ENCODE results near the gene HMCN2.
"Not testable (repeated sequence)": the region's sequence is repeated elsewhere in the genome, so short reads cannot be mapped to it uniquely, and the experiment has no call there.

Gene HMCN2

DNA sequence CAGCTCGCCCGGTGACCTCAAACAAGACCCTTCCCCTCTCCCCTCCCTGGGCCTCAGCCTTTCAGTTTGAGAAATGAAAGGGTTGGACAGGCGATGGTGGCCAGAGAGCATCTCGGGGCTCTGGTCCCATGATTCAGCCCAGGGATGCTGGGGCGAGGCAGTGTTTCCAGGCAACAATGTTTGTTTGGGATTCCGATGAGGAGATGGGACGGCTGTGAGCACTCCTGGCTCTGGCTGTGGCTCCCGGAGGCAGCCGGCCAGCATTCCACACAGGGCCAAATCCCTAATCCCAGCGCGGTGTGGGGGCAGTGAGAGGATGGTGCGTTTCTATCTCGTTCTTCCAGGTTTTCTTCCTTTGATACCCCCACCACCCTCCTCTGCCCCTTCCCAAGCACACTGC, 66.0 kb downstream of the HMCN2 start:
- DNase-seq: no peak

DNA sequence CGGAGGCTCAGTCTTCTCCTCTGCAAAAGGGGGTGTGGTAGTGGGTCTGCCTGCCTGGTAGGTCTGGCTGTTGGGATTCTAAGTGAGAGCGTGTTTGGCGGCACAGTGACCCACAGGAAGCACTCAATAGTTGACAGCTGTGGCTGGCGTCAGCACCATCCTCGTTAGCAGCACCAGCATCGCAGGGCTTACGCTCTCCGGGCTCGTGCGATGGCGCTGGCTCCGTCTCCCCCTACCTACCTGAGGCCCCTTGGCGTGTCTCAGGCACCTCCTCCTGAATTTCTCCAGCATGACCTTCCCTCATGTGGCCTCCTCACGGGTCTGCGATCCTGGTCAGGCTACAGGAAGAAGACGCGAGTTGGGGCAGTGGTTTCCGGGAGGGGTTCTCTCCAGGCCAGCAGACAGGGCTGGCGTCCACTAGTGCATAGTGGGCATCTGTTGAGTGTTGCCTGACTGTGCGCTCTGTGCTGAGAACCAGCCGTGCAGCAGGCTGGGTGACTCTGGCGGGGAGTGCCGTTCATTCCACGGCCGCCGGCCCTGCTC, 66.9 kb downstream of the HMCN2 start:
- no peak for DNase-seq

DNA sequence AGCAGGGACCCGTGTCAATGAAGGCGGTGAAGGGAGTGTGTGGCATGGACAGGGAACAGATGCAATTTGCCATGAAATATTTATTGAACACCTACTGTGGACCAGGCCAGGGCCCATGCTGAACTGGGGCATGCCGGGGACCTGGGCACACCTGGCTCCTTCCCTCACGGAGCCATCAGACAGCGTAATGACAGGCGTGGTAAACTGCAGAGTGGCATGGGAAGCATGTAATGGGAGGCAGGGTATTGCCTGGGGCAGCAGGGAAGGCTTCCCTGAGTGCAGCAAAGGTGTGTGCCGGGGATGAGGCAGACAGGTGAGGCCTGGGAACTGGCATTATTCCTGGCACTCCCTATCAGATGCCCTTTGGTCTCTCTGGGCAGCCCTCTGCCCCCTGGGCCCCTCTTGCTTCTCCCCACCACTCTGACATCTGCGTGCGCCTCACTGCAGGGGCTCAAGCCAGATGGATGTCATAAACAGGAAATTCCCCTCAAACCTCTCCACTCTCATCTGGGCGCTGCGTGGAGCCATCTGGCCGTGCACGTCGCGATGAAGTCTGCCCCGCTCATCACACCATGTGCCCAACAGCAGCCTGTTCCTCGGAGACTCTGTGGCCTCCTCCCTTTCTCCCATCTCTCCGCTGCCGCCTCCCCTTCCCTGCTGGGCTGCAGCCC, 67.6 kb downstream of the HMCN2 start:
- no peak for DNase-seq

DNA sequence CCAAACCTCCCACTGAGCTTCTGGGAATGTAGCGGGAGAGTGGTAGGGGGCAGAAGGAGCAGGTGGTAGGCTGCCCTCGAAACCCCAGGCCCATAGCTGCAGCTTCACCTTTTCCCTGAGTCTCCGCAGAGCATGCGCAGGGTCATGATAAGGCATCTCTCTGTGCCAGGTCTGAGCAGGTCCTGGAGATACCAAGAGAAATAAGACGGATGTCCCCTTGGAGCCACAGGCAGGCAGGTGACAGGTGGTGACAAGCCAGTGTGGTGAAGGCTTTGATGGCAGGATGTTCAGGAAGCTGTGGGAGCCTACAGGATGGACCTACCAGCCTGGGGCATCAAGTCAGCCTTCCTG, 68.1 kb downstream of the HMCN2 start:
- no peak for DNase-seq

DNA sequence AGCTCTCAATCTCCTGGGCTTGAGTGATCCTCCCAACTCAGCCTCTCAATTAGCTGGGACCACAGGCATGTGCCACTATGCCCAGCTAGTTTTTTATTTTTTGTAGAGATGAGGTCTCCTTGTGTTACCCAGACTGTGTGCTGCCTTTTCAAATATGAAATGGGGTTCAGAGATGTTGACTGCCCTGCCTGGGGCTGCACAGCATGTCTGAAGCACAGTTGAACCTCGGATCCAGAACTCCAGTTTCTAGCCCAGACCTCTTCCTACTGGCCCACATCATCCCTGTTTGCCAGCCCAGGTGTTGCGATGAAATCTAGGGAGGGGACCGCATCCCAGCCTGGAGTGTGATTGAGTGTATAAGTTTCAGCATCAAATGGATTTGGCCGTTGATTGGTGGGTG, 69.4 kb downstream of the HMCN2 start:
- no peak for DNase-seq

DNA sequence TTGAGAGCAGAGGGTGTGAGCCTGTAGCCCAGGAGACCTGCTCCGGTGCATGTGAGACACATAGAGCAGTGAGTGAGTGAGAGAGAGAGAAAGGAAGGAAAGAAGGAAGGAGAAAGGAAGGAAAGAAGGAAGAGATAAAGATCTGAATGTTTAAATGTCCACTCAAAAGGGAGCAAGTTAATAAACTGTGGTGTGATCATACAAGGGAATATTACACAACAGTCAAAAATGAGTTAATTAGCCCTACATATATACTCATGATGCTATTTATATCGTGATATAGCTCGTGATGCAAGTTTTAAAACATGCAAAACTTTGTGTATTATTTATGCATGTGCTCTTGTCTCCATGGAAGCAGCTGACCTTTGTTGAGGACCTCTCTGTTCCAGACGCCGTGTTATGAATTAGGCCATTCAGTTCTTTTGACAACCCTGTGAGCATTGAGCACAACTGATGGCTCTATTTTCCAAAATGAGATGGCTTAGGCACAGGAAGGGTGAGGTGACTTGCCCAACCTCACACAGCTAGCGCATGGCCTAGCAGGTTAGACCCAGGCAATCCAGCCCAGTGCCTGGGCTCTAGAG, 70.6 kb downstream of the HMCN2 start:
- DNase-seq: no peak

DNA sequence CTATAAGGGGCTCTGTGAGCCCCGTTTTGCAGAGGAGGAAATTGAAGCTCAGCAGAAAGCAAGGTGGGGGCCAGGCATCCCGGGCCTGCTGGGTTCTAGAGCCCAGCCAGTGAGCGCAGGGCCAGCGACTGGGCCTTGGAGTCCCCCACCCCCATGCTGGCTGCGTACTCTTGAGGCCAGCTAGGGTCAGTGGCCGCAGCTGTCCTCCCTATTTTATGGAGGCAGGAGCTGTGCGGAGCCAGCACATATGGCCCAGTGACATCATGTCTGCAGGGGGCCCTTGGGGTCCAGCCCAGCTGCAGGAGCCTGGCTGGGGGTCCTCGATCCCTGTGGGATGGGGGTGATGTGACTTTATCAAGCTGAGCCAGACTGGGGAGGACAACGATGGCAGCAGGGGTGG, 71.3 kb downstream of the HMCN2 start:
- DNase-seq: no peak

DNA sequence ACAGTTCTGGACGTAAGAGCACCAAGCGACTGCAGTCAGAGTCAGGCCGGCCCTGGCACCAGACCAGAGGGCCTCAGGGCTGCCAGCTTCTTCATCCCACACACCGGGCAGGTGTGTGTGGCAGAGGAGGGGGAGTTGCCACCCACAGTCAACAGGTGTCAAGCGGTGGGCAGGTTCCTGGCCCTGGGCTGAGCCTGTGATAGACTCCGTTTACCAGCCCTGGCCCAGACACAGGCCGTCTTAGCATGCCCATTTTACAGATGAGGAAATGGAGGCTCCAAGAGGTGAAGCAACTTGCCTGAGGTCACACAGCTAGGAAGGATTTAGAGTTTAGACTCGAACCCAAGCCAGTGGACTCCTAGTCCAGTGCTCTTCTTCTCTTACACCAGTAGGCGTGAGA, 71.8 kb downstream of the HMCN2 start:
- no peak for DNase-seq

DNA sequence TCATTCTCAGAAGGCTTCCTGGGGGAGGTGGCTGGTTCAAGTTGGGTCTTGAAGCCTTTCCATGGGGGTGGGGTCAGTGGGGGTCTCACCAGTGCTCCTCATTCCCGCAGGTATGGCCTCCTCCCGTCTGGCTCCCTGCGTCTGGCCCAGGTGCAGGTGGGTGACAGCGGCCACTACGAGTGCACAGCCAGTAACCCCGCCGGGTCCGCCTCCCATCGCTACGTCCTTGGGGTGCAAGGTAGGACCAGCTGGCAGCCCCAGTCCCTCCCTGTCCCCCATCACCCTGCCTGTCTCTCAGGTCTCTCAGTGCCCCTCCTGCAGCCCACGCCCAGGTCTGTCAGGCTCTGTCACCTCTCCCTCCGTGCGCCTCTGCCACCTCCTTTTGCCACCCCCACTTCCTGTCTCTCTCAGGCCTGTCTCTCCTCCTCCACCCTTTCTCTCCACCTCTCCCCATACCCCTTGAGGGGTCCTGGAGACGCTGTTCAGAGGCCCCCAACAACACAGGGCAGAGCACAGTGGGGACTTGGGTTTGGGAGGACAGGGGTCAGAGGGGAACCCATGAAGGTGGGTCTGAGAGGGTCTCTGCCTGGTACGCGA, 72.3 kb downstream of the HMCN2 start:
- no peak for DNase-seq

DNA sequence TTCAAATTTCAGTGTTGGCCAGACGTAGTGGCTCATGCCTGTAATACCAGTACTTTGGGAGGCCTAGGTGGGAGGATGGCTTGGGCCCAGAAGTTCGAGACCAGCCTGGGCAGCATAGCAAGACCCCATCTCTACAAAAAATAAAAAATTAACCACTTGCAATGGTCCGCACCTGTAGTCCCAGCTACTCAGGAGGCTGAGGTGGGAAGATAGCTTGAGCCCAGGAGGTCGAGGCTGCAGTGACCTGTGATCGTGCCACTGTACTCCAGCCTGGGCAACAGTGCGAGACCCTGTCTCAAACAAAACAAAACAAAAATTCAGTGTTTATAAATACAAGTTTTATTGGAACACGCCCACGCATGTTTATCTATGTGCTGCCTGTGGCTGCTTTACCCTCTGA, 73.3 kb downstream of the HMCN2 start:
- not testable (repeated sequence) for DNase-seq

DNA sequence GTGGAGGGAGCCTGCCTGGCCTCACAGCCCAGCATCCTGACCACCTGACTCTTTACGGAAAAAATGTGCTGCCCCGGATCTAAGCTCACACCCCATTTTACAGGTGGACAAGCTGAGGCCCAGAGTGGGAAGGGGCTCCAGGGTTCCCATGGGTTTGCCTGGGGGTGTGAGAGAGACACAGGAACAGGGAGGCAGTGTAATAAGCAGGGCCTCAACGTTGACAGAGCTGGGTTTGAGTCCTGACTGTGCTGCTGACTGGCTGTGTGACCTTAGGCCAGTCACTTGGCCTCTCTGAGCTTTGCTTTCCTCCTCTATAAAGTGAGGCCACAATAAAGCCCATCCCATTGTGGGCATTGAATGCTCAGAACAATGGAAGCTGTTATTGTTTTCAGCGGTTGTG, 73.7 kb downstream of the HMCN2 start:
- DNase-seq: no peak

DNA sequence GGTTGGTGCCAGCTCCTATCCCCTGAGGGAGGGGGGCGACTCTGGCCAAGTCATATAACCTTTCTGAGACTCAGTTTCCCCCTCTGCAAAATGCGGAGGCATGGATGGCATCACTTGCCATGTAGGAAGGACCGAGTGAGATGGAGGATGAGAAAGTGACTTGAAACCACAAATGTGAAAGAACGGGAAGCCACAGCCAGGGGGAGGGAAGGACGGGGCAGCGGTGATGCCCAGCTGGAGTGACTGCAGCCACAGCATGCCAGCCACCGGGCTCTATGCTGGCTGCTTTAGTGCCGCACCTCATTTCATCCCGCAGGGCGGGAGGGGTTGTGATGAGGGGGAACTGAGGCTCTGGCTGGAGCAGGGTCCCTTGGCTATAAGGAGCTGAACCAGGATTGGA, 74.5 kb downstream of the HMCN2 start:
- no peak for DNase-seq

DNA sequence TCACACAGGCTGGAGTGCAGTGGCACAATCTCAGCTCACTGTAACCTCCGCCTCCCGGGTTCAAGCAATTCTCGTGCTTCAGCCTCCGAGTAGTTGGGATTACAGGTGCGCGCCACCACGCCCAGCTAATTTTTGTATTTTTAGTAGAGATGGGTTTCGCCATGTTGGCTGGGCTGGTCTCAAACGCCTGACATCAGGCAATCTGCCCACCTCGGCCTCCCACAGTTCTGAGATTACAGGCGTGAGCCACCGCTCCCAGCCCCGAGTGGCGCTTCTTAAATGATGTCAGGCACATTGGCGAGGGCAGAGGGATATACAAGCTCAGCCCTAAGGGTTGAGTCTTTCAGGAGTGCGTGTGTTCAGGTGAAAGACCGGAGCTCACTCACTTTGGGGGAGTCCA, 75.0 kb downstream of the HMCN2 start:
- not testable (repeated sequence) for DNase-seq

DNA sequence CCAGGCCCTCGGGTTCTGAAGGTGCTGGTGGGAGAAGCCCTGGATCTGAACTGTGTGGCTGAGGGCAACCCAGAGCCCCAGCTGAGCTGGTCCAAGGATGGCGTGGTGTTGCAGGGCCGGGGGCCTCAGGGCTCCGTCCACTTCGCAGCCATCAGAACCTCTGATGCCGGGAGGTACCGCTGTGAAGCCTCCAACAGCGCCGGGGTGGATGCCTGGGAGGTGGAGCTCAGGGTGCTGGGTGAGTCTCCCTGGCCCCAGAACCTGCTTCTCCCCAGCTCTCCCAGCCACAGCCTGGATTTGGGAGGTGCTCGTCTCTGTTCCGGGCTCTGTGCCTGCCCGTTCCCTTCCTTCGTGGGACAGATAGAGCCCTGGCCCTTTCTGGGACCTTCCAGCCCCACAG, 75.6 kb downstream of the HMCN2 start:
- DNase-seq: no peak

DNA sequence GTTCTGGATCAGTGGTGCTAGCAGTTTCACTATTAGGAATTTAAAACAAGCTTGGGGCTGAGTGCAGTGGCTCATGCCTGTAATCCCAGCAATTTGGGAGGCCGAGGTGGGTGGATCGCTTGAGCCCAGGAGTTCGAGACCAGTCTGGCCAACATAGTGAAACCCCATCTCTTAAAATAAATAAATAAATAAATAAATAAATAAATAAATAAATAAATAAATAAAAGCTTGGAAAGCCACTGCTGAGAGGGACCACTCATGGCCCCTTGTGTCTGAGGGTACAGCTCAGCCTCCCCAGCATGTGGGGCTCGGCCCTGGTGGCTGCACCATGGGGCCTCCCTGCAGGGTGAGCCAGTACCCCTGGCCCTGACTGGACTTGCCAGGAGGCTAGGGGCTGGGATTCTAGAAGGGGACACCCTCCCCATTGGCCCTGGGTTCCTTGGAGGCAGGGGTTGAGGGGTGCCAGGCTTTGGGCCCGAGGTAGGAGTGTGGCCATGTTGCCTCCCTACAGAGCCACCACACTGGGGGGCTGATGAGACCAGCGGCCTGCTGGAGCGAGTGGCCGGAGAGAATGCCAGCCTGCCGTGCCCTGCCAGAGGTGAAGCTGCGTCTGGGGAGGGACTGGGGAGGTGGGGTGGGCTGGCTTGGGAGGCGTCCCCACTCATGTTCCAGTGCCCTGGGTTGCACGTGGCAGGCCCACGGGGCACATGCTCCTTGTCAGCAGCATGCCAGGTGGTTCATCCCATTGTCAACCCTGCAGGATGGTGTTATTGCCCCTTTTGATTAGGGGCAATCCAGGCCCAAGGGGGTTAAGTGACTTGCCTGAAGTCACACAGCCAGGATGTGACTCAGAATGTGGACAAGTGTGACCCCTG, 76.5 kb downstream of the HMCN2 start:
- no peak for DNase-seq

DNA sequence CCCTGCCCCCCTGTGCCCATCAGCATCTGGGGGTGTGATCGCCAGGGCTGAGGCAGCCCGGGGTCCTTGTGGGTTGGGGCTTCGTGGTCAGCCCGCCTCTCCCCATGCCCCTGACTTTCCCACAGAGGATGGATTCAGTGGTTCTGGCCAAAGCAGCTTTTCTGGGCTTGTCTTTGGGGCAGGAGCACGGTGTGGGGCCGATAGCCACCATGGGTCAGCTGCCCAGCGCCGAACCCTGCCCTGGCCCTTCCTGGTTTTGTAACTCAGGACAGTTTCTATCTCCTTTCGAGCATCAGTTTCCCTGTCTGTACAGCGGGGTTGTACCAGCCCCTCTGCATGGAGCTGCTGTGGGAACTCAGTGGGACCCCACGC, 77.1 kb downstream of the HMCN2 start:
- DNase-seq: no peak

DNA sequence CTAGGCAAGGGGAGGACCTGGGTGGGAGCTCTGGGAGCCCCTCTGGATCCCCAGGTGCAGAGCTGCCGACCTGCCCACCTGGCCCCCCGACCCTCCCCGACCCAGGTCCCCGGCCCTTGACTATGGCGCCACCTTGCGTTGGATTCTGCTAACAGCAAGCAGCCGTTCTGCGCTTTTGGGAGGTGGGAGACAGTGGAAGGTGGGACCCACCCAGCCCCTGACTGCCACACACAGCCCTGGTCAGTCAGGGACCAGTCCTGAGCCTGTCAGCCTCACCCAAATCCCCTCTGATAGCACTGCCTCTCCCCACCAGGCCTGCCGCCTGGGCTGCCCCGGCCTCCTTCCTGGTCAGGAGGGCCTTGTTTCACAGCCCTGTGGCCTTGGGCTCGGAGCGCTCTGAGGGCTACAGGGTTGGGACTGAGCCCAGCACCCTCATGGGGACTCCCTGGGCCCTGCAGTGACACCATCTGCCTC, 77.9 kb downstream of the HMCN2 start:
- DNase-seq: no peak

DNA sequence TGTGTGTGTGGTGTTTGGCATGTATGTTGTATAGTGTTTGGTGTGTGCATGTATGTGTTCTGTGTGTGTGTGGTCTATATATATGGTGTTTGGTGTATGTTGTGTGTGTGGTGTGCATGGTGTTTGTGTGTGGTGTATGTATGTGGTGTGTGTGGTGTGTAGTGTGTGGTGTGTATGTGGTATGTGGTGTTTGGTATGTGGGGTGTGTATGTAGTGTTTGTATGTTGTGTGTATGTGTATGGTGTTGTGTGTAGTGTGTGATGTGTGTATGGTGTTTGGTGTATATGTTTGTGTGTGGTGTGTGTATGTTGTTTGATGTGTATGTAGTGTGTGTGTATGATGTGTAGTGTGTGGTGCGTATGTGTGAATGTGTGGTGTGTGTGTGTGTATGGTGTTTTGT, 78.8 kb downstream of the HMCN2 start:
- no peak for DNase-seq

DNA sequence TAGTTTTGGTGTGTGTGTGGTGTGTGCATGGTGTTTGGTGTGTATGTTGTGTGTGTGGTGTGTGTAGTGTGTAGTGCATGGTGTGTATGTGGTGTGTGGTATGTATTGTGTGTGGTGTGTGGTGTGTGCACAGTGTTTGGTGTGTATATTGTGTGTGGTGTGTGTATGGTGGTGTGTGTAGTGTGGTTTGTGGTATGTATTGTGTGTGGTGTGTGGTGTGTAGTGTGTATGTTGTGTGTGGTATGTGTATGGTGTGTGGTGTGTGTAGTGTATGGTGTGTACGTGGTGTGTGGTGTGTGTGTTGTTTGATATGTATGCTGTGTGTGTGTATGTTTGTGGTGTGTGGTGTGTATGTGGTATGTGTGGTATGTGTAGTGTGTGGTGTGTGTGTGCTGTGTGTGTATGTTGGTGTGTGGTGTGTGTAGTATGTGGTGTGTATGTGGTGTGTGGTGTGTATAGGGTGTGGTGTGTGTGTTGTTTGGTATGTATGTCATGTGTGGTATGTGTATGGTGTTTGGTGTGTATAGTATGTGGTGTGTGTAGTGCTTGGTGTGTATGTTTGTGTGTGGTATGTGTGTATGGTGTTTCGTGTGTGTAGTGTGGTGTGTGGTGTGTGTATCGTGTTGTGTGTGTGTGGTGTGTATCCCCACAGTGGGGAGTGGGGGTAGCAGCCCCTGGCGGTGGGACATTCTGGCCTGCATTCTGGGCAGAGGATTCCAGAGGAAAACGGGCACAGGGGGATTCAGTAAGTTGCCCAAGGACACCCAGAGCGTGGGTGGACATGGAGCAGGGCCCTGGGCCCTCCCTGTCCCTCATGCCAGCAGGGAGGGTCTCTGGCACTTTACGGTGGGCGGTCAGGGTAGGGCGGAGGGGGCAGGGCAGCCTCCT, 79.7 kb downstream of the HMCN2 start:
- DNase-seq: no peak

DNA sequence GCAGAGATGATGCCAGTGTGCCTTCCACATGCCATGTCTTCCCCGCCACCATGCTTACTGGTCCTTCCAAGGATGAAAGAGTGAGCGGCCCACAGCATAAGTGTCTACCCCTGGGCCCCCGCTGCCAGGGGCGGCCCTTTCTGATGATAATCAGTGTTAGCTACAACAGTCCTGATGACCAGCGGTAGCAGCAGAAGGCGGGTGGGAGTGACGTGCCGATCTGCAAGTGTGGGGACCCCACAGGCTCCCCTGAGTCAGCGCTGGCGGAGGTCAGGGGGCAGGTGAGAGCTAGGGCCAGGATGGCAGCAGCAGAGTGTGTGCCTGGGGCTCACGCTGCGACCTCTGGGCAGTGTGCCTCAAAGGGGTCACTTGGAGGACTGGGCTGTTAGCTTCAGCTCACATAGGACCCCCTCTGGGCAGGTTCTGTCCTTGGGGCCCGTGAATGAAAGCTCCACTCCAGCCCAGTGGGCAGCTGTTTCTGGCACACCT, 80.4 kb downstream of the HMCN2 start:
- no peak for DNase-seq

DNA sequence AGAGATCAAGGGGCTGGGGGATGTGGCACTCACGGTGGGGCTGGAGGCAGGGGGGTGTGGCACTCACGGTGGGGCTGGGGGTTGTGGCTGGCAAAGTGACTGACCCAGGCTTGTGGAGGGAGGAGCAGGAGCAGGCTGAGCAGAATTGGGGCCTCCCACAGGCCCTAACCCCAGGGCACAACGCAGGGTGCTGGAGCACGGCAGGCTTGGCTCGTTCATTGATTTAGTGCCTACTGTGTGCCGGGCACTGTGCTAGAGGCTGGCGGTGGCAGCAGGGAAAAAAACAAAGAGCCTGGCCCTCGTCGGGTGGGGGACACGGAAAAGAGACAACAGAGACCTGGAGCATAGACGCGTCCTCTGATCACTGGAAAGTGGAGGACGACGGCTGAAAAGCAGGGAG, 80.9 kb downstream of the HMCN2 start:
- no peak for DNase-seq

DNA sequence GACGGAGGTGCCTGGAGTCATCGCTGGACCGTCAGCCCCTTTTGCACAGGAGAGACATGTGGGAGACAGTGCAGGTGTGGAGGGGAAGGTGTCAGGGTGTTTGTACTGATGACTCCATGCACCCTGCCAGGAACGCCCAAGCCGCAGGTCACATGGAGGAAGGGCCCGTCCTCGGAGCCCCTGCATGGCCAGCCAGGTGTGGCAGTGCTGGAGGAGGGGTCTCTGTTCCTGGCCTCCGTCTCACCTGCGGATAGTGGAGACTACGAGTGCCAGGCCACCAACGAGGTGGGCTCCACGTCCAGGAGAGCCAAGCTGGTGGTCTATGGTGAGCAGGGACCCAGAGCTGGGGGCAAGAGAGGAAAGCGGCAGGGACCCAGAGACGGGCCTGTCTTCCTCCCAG, 81.5 kb downstream of the HMCN2 start:
- no peak for DNase-seq
